ENCODE measurements around the gene TGFB2.

DNA sequence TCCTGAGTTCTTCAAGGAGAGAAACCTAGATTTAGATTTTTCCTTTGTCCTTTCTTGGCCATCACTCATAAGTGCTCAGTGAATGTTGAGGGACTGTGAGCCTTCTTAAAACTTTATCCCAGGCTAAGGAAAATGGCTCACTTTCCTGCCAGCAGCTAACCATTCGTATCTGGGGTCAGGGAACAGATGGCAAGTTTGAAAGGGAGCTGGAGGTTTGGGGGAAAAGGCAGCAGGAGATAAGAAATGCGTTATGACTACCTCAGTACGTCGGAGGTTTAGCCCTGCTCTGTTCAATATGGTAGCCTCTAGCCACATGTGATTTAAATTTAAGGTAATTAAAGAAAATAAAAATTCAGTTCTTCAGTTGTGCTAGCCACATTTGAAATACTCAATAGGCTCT lies 46.7 kb upstream of the TGFB2 start:
- TF ChIP-seq, protein P1, sequence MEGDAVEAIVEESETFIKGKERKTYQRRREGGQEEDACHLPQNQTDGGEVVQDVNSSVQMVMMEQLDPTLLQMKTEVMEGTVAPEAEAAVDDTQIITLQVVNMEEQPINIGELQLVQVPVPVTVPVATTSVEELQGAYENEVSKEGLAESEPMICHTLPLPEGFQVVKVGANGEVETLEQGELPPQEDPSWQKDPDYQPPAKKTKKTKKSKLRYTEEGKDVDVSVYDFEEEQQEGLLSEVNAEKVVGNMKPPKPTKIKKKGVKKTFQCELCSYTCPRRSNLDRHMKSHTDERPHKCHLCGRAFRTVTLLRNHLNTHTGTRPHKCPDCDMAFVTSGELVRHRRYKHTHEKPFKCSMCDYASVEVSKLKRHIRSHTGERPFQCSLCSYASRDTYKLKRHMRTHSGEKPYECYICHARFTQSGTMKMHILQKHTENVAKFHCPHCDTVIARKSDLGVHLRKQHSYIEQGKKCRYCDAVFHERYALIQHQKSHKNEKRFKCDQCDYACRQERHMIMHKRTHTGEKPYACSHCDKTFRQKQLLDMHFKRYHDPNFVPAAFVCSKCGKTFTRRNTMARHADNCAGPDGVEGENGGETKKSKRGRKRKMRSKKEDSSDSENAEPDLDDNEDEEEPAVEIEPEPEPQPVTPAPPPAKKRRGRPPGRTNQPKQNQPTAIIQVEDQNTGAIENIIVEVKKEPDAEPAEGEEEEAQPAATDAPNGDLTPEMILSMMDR (IDR thresholded peaks at IDR 0.05 in 2 of 3, conservative IDR thresholded peaks at IDR 0.05 in 1 of 3; ENCODE audit: borderline replicate concordance in 1 of 3, insufficient read depth in 1 of 3, low read depth in 2 of 3, low read length in 2 of 3): no peak
- TF ChIP-seq EGR1 (IDR thresholded peaks at IDR 0.05; ENCODE audit: low read depth): no peak
- no peak for TF ChIP-seq SIN3A (IDR thresholded peaks at IDR 0.05; ENCODE audit: low read depth)
- TF ChIP-seq POLR2A (IDR thresholded peaks at IDR 0.05; ENCODE audit: borderline replicate concordance, extremely low read depth, insufficient read depth, insufficient read length): no peak
- TF ChIP-seq CEBPB (IDR thresholded peaks at IDR 0.05; ENCODE audit: low read depth): no peak
- no peak for TF ChIP-seq EZH2phosphoT487 (IDR thresholded peaks at IDR 0.05; ENCODE audit: borderline replicate concordance)
- no peak for TF ChIP-seq POLR2AphosphoS5 (IDR thresholded peaks at IDR 0.05; ENCODE audit: low read depth, low read length)
- no peak for TF ChIP-seq FOSL1 (IDR thresholded peaks at IDR 0.05; ENCODE audit: low read depth)
- TF ChIP-seq TCF7L2 (IDR thresholded peaks at IDR 0.05; ENCODE audit: borderline replicate concordance, extremely low read depth, insufficient read depth, insufficient read length): no peak
- TF ChIP-seq SP1 (IDR thresholded peaks at IDR 0.05; ENCODE audit: low read depth): no peak
- TF ChIP-seq SRF (IDR thresholded peaks at IDR 0.05; ENCODE audit: low read depth): no peak
- TF ChIP-seq, protein P2, sequence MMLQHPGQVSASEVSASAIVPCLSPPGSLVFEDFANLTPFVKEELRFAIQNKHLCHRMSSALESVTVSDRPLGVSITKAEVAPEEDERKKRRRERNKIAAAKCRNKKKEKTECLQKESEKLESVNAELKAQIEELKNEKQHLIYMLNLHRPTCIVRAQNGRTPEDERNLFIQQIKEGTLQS (IDR thresholded peaks at IDR 0.05): no peak
